Upper lobe of right lung (tissue), 1 donor: ENCODE data around the gene AHNAK. TPM values are rescaled to one million over a fixed set of nuclear protein-coding genes. Genes with fewer than 3 reads are reported as not detected.
"Not testable (repeated sequence)": the region's sequence is repeated elsewhere in the genome, so short reads cannot be mapped to it uniquely, and the experiment has no call there.

Experiments used
- ATAC-seq: fragments of 200-7000 bp; cut with Tn5 transposase; one replicate; pipeline ENCODE4 v1.9.1; 2020; ENCODE audit warnings: mild to moderate bottlenecking, moderate library complexity
- DNase-seq: peaks from one replicate; pipeline ENCODE4 v3.0.0-alpha.2; 2020
- H3K27ac ChIP-seq: fragments of 200-600 bp; one replicate; pipeline ENCODE4 v1.8.0; 2022
- H3K27me3 ChIP-seq: fragments of 200-600 bp; one replicate; pipeline ENCODE4 v1.8.0; 2022; ENCODE audit warnings: mild to moderate bottlenecking
- H3K36me3 ChIP-seq: fragments of 200-600 bp; one replicate; pipeline ENCODE4 v1.8.0; 2022
- H3K4me1 ChIP-seq: fragments of 200-600 bp; one replicate; pipeline ENCODE4 v1.8.0; 2022
- H3K4me3 ChIP-seq: fragments of 200-600 bp; one replicate; pipeline ENCODE4 v1.8.0; 2022; ENCODE audit warnings: mild to moderate bottlenecking
- H3K9me3 ChIP-seq: fragments of 200-600 bp; one replicate; pipeline ENCODE4 v1.8.0; 2022
- intact Hi-C: fragments of 100-400 bp; cut with DNase I; formaldehyde crosslinking; loops from one replicate; pipeline ENCODE4 v1.11.0; 2022
- microRNA-seq: library from miRNA; unstranded; fragments of <30 nt; microRNA quantifications from one replicate; pipeline ENCODE4 v1.2.0, GENCODE V29; 2020; ENCODE audit warnings: borderline microRNAs expressed
- total RNA-seq: library from RNA; stranded (reverse); fragmentation: NEBNext Ultra II Directional; extraction: Animal tissue kit (Norgen Biotek cat#: 25700); gene quantifications from one replicate; pipeline ENCODE4 v1.2.1, GENCODE V29; 2021
- TF ChIP-seq, protein P1 (sequence below): fragments of 200-600 bp; IDR thresholded peaks from one replicate; pipeline ENCODE4 v1.8.0; 2022; ENCODE audit warnings: antibody characterized with exemption
- donor health status: DM: no; HTN: yes; CAD: no; lungs with severe emphysema.

AHNAK gene
- total RNA-seq, 1 donor from 2014 or later: 819 TPM

DNA sequence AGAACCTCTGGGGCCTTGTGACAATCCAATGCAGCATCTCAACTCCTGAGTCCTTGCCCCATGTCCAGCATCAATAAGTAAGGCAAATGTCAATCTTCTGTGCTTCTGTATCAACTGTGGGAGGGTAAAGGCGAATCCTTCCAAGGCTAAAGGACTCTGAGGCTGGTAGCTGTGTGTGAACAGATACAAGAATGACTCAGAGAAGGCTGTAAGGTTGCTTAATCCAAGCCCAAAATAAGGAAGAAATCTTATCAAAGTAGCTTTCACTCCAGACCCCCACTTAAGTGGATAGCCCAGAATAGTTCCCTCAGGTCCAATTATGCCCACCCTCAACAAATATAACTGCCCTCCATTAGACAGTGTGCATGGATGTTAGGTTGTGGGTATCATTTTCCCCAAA is 155.9 kb downstream of the AHNAK start:
- Histone ChIP-seq H3K4me1 (peaks cover 13% of the 10 kb centered on the region), H3K4me3 (no peak overlapping the region), H3K9me3 (no peaks in the 10 kb centered on the region), H3K36me3 (peaks cover 4% of the 10 kb centered on the region), H3K27me3 (no peaks in the 10 kb centered on the region), H3K27ac (no peak overlapping the region)
- ATAC-seq (no peak), DNase-seq (no peak)
- intact Hi-C loops: no loop called here
- TF ChIP-seq, protein P1, sequence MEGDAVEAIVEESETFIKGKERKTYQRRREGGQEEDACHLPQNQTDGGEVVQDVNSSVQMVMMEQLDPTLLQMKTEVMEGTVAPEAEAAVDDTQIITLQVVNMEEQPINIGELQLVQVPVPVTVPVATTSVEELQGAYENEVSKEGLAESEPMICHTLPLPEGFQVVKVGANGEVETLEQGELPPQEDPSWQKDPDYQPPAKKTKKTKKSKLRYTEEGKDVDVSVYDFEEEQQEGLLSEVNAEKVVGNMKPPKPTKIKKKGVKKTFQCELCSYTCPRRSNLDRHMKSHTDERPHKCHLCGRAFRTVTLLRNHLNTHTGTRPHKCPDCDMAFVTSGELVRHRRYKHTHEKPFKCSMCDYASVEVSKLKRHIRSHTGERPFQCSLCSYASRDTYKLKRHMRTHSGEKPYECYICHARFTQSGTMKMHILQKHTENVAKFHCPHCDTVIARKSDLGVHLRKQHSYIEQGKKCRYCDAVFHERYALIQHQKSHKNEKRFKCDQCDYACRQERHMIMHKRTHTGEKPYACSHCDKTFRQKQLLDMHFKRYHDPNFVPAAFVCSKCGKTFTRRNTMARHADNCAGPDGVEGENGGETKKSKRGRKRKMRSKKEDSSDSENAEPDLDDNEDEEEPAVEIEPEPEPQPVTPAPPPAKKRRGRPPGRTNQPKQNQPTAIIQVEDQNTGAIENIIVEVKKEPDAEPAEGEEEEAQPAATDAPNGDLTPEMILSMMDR: no peak

DNA sequence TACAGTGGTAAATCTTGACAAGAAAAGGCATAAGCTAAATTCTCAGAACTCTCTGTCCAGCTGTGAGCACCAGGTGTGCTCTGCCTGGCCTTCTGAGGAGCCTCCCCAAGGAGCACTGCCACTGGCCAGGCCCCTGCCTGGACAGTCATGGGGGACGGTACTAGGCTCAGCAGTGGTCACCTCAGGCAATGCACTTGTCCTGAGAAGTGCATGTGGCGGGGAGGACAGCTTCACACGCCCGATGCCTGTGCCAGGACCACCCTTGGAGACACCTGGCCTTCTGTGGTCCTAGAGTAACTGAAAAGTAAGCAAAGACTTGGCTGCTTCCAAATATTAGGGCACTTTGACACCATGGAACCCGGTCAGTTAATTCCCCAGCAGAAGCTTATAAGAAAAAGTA is 156.4 kb downstream of the AHNAK start:
- no peak for ATAC-seq
- peak; percentile 46 for DNase-seq
- intact Hi-C loops: no loop called here
- TF ChIP-seq, protein P1: no peak
- Histone ChIP-seq H3K27me3 (no peaks in the 10 kb centered on the region), H3K36me3 (peaks cover 4% of the 10 kb centered on the region), H3K4me1 (peaks cover 8% of the 10 kb centered on the region), H3K27ac (no peak overlapping the region), H3K4me3 (no peak overlapping the region), H3K9me3 (no peaks in the 10 kb centered on the region)

DNA sequence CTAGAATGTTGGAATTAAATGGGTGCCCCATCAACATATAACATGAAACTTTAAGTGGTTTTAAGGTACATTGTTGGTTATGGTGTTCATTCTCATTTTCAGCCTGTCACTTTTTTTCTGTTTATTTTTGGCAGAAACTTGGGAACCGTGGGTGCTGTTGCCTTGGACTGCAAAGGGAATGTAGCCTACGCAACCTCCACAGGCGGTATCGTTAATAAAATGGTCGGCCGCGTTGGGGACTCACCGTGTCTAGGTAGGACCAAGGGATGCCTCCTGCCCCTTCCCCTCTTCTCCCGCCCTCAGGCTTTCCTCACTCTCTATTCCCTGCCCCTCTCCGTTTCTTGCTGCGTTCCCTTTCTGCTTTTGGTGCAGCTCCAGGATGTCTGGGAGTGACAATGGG is 157.6 kb downstream of the AHNAK start:
- ATAC-seq: no peak
- no peak overlapping the region for H3K4me3 ChIP-seq
- intact Hi-C loops: no loop called here
- no peak overlapping the region for H3K27ac ChIP-seq
- peak; percentile 30 for DNase-seq
- no peaks in the 10 kb centered on the region for H3K27me3 ChIP-seq
- TF ChIP-seq, protein P1: no peak
- H3K9me3 ChIP-seq: no peaks in the 10 kb centered on the region
- H3K4me1 ChIP-seq: no peaks in the 10 kb centered on the region
- H3K36me3 ChIP-seq: peaks cover 4% of the 10 kb centered on the region

DNA sequence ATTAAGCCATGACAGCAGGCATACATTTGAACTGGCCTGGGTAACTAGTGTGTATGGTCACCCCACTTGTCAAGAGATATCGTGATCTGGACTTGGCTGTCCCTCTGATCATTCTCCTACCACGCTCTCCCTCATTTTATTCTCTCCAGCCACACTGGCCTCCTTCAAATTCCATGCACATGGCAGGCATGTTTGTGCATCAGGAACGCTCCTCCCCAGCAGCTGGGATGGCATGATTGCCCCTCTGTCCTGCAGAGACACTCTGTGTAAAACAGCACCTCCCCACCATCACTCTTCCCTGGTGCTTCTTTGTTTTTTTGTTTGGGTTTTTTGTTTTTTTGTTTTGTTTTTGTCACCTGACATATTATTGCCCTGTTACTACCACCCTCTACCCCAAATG is 159.2 kb downstream of the AHNAK start:
- TF ChIP-seq, protein P1: no peak
- intact Hi-C loops: no loop called here
- no peak for ATAC-seq

DNA sequence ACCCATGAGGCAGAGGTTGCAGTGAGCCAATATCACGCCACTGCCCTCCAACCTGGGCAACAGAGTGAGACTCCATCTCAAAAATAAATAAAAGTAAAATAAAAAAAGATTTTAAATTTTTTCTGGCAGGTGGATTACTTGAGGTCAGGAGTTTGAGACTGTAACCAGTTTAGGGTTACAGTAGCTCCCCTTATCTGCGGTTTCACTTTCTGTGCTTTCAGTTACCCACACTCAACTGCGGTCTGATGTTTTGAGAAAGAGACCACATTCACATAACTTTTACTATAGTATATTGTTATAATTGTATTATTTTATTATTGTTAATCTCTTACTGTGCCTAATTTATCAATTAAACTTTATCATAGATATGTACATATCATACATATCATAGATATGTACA is 160.5 kb downstream of the AHNAK start:
- H3K27ac ChIP-seq, H3K4me1 ChIP-seq, ATAC-seq, H3K9me3 ChIP-seq, intact Hi-C loops, H3K27me3 ChIP-seq, DNase-seq, H3K36me3 ChIP-seq, H3K4me3 ChIP-seq: not testable (repeated sequence)

More for the DNA sequence above, 159.2 kb downstream of the AHNAK start:
- no peaks in the 10 kb centered on the region for H3K4me1 ChIP-seq
- no peak for DNase-seq
- H3K27me3 ChIP-seq: no peaks in the 10 kb centered on the region
- no peak overlapping the region for H3K27ac ChIP-seq
- no peak overlapping the region for H3K4me3 ChIP-seq
- no peaks in the 10 kb centered on the region for H3K9me3 ChIP-seq
- H3K36me3 ChIP-seq: peaks cover 4% of the 10 kb centered on the region

DNA sequence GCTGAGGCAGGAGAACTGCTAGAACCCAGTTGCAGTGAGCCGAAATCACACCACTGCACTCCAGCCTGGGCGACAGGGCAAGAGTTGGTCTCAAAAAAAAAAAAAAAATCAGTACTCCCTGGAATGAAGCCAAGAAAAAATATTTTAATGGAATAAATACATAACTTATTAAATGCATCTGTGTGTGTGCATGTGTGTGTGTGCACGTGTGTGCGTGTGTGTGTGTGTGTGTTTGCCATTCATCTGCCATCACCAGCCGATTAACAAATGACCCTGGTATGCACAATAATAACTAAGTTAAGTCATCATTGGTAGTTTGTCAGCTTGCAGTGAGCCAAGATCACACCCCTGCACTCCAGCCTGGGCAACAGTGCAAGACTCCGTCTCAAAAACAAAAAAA is 162.8 kb downstream of the AHNAK start:
- H3K27me3 ChIP-seq: no peaks in the 10 kb centered on the region
- TF ChIP-seq, protein P1: no peak
- no peak for DNase-seq
- intact Hi-C loops: no loop called here
- H3K9me3 ChIP-seq: no peaks in the 10 kb centered on the region
- no peak overlapping the region for H3K27ac ChIP-seq
- H3K36me3 ChIP-seq: no peaks in the 10 kb centered on the region
- H3K4me1 ChIP-seq: no peaks in the 10 kb centered on the region
- no peak for ATAC-seq
- H3K4me3 ChIP-seq: no peak overlapping the region

Small RNA genes within 50 kb of the gene (microRNA-seq; reads per million reads assigned to microRNA genes)
- gene MIR6747: not detected

Other genes starting within 250 kb of the AHNAK start
- not detected for gene SCGB1D4, start 247.7 kb downstream of the AHNAK start, total RNA-seq
- 54.8 TPM for gene ASRGL1, start 209.4 kb downstream of the AHNAK start, total RNA-seq
- gene SCGB1A1, start 127.8 kb downstream of the AHNAK start, total RNA-seq: 5.4 TPM
- 847 TPM for gene EEF1G, start 27.1 kb upstream of the AHNAK start, total RNA-seq
- 17.6 TPM for gene TUT1, start 44.7 kb upstream of the AHNAK start, total RNA-seq
- gene MTA2, start 55.1 kb upstream of the AHNAK start, total RNA-seq: 75.0 TPM
- 91.1 TPM for gene EML3, start 66.0 kb upstream of the AHNAK start, total RNA-seq
- gene ROM1, start 66.5 kb upstream of the AHNAK start, total RNA-seq: 5.2 TPM
- 40.1 TPM for gene B3GAT3, start 75.2 kb upstream of the AHNAK start, total RNA-seq
- gene GANAB, start 99.8 kb upstream of the AHNAK start, total RNA-seq: 229 TPM
- 18.8 TPM for gene INTS5, start 106.5 kb upstream of the AHNAK start, total RNA-seq
- gene C11orf98, start 118.4 kb upstream of the AHNAK start, total RNA-seq: 41.7 TPM
- 14.6 TPM for gene CSKMT, start 118.5 kb upstream of the AHNAK start, total RNA-seq
- gene UQCC3, start 124.9 kb upstream of the AHNAK start, total RNA-seq: 5.7 TPM
- 6.1 TPM for gene LBHD1, start 125.5 kb upstream of the AHNAK start, total RNA-seq
- 95.2 TPM for gene UBXN1, start 132.3 kb upstream of the AHNAK start, total RNA-seq
- gene LRRN4CL, start 142.7 kb upstream of the AHNAK start, total RNA-seq: 2.0 TPM
- gene BSCL2, start 160.6 kb upstream of the AHNAK start, total RNA-seq: 65.6 TPM
- gene GNG3, start 160.9 kb upstream of the AHNAK start, total RNA-seq: not detected
- 43.1 TPM for gene HNRNPUL2, start 180.7 kb upstream of the AHNAK start, total RNA-seq
- 31.3 TPM for gene TTC9C, start 181.7 kb upstream of the AHNAK start, total RNA-seq
- 12.5 TPM for gene ZBTB3, start 207.4 kb upstream of the AHNAK start, total RNA-seq
- 54.7 TPM for gene POLR2G, start 214.8 kb upstream of the AHNAK start, total RNA-seq
- gene TAF6L, start 224.6 kb upstream of the AHNAK start, total RNA-seq: 23.9 TPM
- 52.4 TPM for gene TMEM179B, start 240.6 kb upstream of the AHNAK start, total RNA-seq
- 14.8 TPM for gene TMEM223, start 245.2 kb upstream of the AHNAK start, total RNA-seq